Endothelial cell of umbilical vein (primary cell): Measurements from ENCODE around the gene ELMO1. TPM values are rescaled to one million over a fixed set of nuclear protein-coding genes. Genes with fewer than 3 reads are reported as not detected.

ENCODE experiments used
- BruUV-seq: library from RNA; stranded (reverse); fragments of 400-500 nt; replicated peaks from 2 replicates; lab custom pipeline; 2021; lab: Mats Ljungman, UMichigan
- CTCF ChIA-PET: fragments of 300-600, 350-600 bp; sonication (Branson Sonifier 250); formaldehyde crosslinking; loops from one replicate; lab custom pipeline; 2021; ENCODE audit warnings: antibody characterized with exemption, inconsistent platforms; lab: Charles Lee
- POLR2A ChIA-PET: fragments of 300-600, 350-600 bp; sonication (Branson Sonifier 250); formaldehyde crosslinking; loops from one replicate; lab custom pipeline; 2021; ENCODE audit warnings: antibody characterized with exemption, inconsistent platforms; lab: Charles Lee
- DNase-seq: peaks from one replicate; pipeline ENCODE4 v3.0.0-alpha.2; 2011; ENCODE audit warnings: low read depth, low spot score
- FAIRE-seq: peaks from 2 replicates; lab custom pipeline; 2011; peaks lifted over from hg19 to GRCh38; lab: Jason Lieb, UNC
- H2AFZ ChIP-seq: 2 replicates; pipeline ENCODE4 v1.6.0; 2012; ENCODE audit warnings: low read depth, low read length, control low read depth, inconsistent platforms
- H3K27ac ChIP-seq: 2 replicates; pipeline ENCODE4 v1.5.1; 2011; ENCODE audit warnings: low read depth, mild to moderate bottlenecking, control low read depth, low read length, moderate library complexity; ENCODE audit not compliant: insufficient read depth
- H3K27me3 ChIP-seq, 2 experiments: 2 replicates each; pipeline versions ENCODE4 v1.6.0 to v1.6.1; 2011; ENCODE audit warnings: low read length in 2 of 2, mixed read lengths in 1 of 2; ENCODE audit not compliant: control insufficient read depth in 2 of 2, insufficient read depth in 2 of 2
- H3K36me3 ChIP-seq, 2 experiments: 2 replicates in 1 of 2; 3 replicates in 1 of 2; pipeline ENCODE4 v1.5.1; 2011; ENCODE audit warnings: low read length in 2 of 2, mild to moderate bottlenecking in 1 of 2, moderate library complexity in 1 of 2; ENCODE audit not compliant: control insufficient read depth in 2 of 2, insufficient read depth in 2 of 2; ENCODE audit errors: extremely low read depth in 1 of 2
- H3K4me1 ChIP-seq: 3 replicates; pipeline ENCODE4 v1.5.1; 2011; ENCODE audit warnings: mild to moderate bottlenecking, low read length; ENCODE audit not compliant: control insufficient read depth, insufficient read depth; ENCODE audit errors: extremely low read depth
- H3K4me2 ChIP-seq: 2 replicates; pipeline ENCODE4 v1.6.1; 2011; ENCODE audit warnings: low read length, control low read depth, mixed read lengths; ENCODE audit not compliant: insufficient read depth
- H3K4me3 ChIP-seq, 3 experiments: fragments of 200-600 bp in 1 of 3; sonication (generic), shearing (Covaris generic) in 1 of 3; replicated peaks in 1 of 3; 2 replicates each; pipeline ENCODE4 v1.5.1; 2011 to 2016; ENCODE audit warnings: control low read depth in 3 of 3, low read length in 3 of 3, mild to moderate bottlenecking in 2 of 3, inconsistent platforms in 1 of 3, low read depth in 1 of 3, moderate library complexity in 1 of 3; ENCODE audit not compliant: insufficient read depth in 1 of 3
- H3K79me2 ChIP-seq: 2 replicates; pipeline ENCODE4 v1.6.0; 2012; ENCODE audit warnings: low read length, inconsistent platforms; ENCODE audit not compliant: control insufficient read depth, insufficient read depth
- H3K9ac ChIP-seq: replicated peaks from 2 replicates; pipeline ENCODE3; 2011; ENCODE audit warnings: low read length, control low read depth; ENCODE audit not compliant: insufficient read depth; ENCODE audit errors: extremely low read depth
- H3K9me1 ChIP-seq: replicated peaks from 3 replicates; pipeline ENCODE4 v1.6.0; 2011; ENCODE audit warnings: mild to moderate bottlenecking, low read length; ENCODE audit not compliant: control insufficient read depth, insufficient read depth; ENCODE audit errors: extremely low read depth
- H3K9me3 ChIP-seq: replicated peaks from 2 replicates; pipeline ENCODE4 v1.5.1; 2012; ENCODE audit warnings: low read length, inconsistent platforms; ENCODE audit not compliant: control insufficient read depth, insufficient read depth
- H4K20me1 ChIP-seq: replicated peaks from 2 replicates; pipeline ENCODE3; 2011; ENCODE audit warnings: mild to moderate bottlenecking, low read length; ENCODE audit not compliant: control insufficient read depth, insufficient read depth; ENCODE audit errors: extremely low read depth
- EZH2 ChIP-seq: IDR thresholded peaks from 2 replicates; pipeline ENCODE4 v1.6.1; 2012; ENCODE audit warnings: borderline replicate concordance, low read depth, mild to moderate bottlenecking, moderate library complexity, low read length, inconsistent platforms; ENCODE audit not compliant: severe bottlenecking
- FOS ChIP-seq: IDR thresholded peaks from 2 replicates; pipeline ENCODE4 v1.6.1; 2011; ENCODE audit warnings: mild to moderate bottlenecking, low read length, moderate library complexity, borderline replicate concordance; ENCODE audit not compliant: insufficient read depth
- GATA2 ChIP-seq: IDR thresholded peaks from 2 replicates; pipeline ENCODE4 v1.7.0; 2011; ENCODE audit warnings: low read depth, mild to moderate bottlenecking, moderate library complexity, mixed read lengths, low read length; ENCODE audit not compliant: insufficient read length, insufficient read depth
- JUN ChIP-seq: IDR thresholded peaks from 2 replicates; pipeline ENCODE4 v1.6.1; 2011; ENCODE audit warnings: borderline replicate concordance, low read depth; ENCODE audit not compliant: insufficient read length, insufficient read depth
- MYC ChIP-seq: IDR thresholded peaks from one replicate; pipeline ENCODE4 v1.6.1; 2011; ENCODE audit warnings: mild to moderate bottlenecking, low read depth, low read length
- POLR2A ChIP-seq: IDR thresholded peaks from 2 replicates; pipeline ENCODE4 v1.6.1; 2012; ENCODE audit warnings: low read depth, mild to moderate bottlenecking, control low read depth, low read length
- POLR2AphosphoS5 ChIP-seq: IDR thresholded peaks from 2 replicates; pipeline ENCODE4 v1.6.1; 2012; ENCODE audit warnings: low read depth, mild to moderate bottlenecking, control low read depth, low read length, moderate library complexity; ENCODE audit not compliant: insufficient read depth
- dilution Hi-C: fragments of 300-500 bp; cut with MboI; formaldehyde crosslinking; loops from one replicate; pipeline ENCODE4 v1.15.0; 2019; ENCODE audit warnings: low sequenced_read_pairs; ENCODE audit not compliant: extremely low pct_ligation_motif_present
- intact Hi-C: fragments of 100-400 bp; cut with micrococcal nuclease; formaldehyde crosslinking; loops from one replicate; pipeline ENCODE4 v1.10.0; 2022
- polyA plus RNA-seq, 4 experiments: library from polyadenylated mRNA; depleted of rRNA in 3 of 4; stranded (reverse) in 3 of 4; unstranded in 1 of 4; fragments of >200 nt; gene quantifications; 2 replicates each; pipeline versions ENCODE4 v1.2.1 to v1.2.3, GENCODE V29; 2011 to 2012; ENCODE audit warnings: missing spikeins in 1 of 4
- total RNA-seq: library from RNA; stranded (reverse); gene quantifications from 2 replicates; pipeline ENCODE4 v1.2.3, GENCODE V29; 2021
- TF ChIP-seq, protein P1 (sequence below): IDR thresholded peaks from 2 replicates; pipeline ENCODE4 v1.6.1; 2011; ENCODE audit not compliant: insufficient read depth, insufficient read length
- TF ChIP-seq, protein P2 (sequence below), 2 donors: IDR thresholded peaks; 1 replicate in 1 of 2; 2 replicates in 1 of 2; pipeline ENCODE4 v1.5.1; 2011; ENCODE audit warnings: low read length in 2 of 2, mild to moderate bottlenecking in 2 of 2, moderate library complexity in 2 of 2, control low read depth in 1 of 2, inconsistent platforms in 1 of 2, low read depth in 1 of 2; ENCODE audit not compliant: insufficient read depth in 1 of 2; ENCODE audit errors: extremely low read depth in 1 of 2

The ELMO1 gene
- total and polyA plus RNA-seq, 2 donors (not counting 3 experiments of a cell fraction or from before 2014, with no cell fraction given), result 17.0 to 30.6 TPM

DNA sequence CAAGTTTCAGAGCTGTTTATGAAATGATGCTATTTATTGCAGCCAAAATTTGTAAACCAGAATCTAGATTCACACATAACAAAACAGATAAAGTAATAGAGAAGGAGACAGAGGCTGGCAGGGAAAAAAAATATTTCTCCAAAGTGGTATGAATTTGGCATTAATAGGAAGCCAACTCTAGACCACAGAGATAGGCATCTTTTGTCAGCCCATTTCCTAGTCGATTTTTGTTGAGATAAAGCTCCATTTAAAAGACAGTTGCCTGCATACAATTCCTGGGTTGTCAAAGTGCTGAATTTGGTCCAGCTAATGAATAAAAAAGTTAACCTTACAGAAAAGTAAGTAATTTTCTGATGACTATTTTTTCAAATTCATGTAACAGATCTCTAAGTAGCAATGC, 219.3 kb downstream of the ELMO1 start:
- no peaks in the 10 kb centered on the region for H3K36me3 ChIP-seq
- ChIA-PET POLR2A (no interaction called here), CTCF (interaction anchor here (0.8 to 1.5 kb wide), 6 partner anchors 9 to 742 kb away, joined by 3 to 7 read pairs (median 3); no protein-coding TSS in a partner anchor)
- FAIRE-seq, result no peak
- H2AFZ ChIP-seq, result no peak overlapping the region
- intact Hi-C loops, result no loop called here
- TF ChIP-seq MYC, result no peak
- TF ChIP-seq POLR2A, result no peak
- no peak for TF ChIP-seq GATA2
- TF ChIP-seq POLR2AphosphoS5, result no peak
- H3K9ac ChIP-seq, result no peak overlapping the region
- no peak overlapping the region for H3K27ac ChIP-seq
- no peaks in the 10 kb centered on the region for H3K4me1 ChIP-seq
- no peaks in the 10 kb centered on the region for H4K20me1 ChIP-seq
- no peaks in the 10 kb centered on the region for H3K27me3 ChIP-seq
- dilution Hi-C loops, result no loop called here
- no TSS peak for BruUV-seq
- no peak overlapping the region for H3K4me2 ChIP-seq
- no peak for DNase-seq
- no peaks in the 10 kb centered on the region for H3K9me1 ChIP-seq
- H3K4me3 ChIP-seq, result no peak overlapping the region
- H3K79me2 ChIP-seq, result no peaks in the 10 kb centered on the region
- no peaks in the 10 kb centered on the region for H3K9me3 ChIP-seq

DNA sequence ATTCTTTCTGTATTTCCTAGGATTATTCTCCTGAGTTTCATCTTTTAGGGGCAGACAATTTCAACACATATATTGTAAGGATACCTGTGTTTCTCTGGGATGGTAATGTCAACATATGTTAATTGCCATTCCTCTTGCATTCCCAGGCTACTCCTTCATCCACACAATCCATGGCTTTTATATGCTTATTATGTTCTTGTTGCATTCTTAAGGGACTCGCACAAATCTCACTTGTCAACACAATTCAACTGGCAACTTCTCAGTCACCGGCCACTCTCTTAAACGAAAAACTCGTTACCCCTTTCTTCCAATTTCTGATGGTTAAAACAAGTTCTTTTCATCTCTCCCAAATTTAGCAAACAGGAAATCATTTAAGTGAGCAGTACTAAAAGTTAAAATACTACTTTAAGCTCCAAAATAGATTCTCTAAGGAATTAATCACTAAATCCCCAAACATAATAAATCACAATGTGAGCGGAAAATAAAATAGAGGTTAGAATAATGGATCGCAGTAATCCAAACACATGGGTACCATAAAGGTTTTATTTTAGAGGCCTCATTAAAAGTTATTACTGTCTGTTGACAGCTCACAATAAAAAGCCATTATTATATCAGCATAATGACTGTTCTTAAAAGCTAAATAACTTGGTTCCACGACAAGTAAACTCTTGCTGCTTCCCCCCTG, 223.2 kb downstream of the ELMO1 start:
- DNase-seq (no peak), FAIRE-seq (no peak)
- no TSS peak for BruUV-seq
- H3K4me1 ChIP-seq, result no peaks in the 10 kb centered on the region
- no peak overlapping the region for H3K4me3 ChIP-seq
- no peaks in the 10 kb centered on the region for H3K9me3 ChIP-seq
- H4K20me1 ChIP-seq, result no peaks in the 10 kb centered on the region
- no peaks in the 10 kb centered on the region for H3K9me1 ChIP-seq
- no peaks in the 10 kb centered on the region for H3K27me3 ChIP-seq
- no peak overlapping the region for H3K4me2 ChIP-seq
- ChIA-PET CTCF (interaction anchor here (1.0 to 1.9 kb wide), 4 partner anchors 8 to 27 kb away, joined by 3 to 6 read pairs (median 4); no protein-coding TSS in a partner anchor), POLR2A (no interaction called here)
- no peak overlapping the region for H3K27ac ChIP-seq
- H3K79me2 ChIP-seq, result no peaks in the 10 kb centered on the region
- peaks cover 0 to 6% of the 10 kb centered on the region in 2 experiments for H3K36me3 ChIP-seq
- H2AFZ ChIP-seq, result no peak overlapping the region
- no peak for TF ChIP-seq GATA2
- TF ChIP-seq EZH2, result no peak
- no peak for TF ChIP-seq MYC
- no peak for TF ChIP-seq POLR2A
- TF ChIP-seq JUN, result no peak
- no peak for TF ChIP-seq FOS
- TF ChIP-seq, protein P1, sequence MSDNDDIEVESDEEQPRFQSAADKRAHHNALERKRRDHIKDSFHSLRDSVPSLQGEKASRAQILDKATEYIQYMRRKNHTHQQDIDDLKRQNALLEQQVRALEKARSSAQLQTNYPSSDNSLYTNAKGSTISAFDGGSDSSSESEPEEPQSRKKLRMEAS, result no peak
- TF ChIP-seq, protein P2, sequence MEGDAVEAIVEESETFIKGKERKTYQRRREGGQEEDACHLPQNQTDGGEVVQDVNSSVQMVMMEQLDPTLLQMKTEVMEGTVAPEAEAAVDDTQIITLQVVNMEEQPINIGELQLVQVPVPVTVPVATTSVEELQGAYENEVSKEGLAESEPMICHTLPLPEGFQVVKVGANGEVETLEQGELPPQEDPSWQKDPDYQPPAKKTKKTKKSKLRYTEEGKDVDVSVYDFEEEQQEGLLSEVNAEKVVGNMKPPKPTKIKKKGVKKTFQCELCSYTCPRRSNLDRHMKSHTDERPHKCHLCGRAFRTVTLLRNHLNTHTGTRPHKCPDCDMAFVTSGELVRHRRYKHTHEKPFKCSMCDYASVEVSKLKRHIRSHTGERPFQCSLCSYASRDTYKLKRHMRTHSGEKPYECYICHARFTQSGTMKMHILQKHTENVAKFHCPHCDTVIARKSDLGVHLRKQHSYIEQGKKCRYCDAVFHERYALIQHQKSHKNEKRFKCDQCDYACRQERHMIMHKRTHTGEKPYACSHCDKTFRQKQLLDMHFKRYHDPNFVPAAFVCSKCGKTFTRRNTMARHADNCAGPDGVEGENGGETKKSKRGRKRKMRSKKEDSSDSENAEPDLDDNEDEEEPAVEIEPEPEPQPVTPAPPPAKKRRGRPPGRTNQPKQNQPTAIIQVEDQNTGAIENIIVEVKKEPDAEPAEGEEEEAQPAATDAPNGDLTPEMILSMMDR (IDR thresholded peaks at IDR 0.05; ENCODE audit: extremely low read depth in 1 of 2, insufficient read depth in 1 of 2, low read depth in 1 of 2, low read length in 2 of 2), result no peak
- no peak for TF ChIP-seq POLR2AphosphoS5
- H3K9ac ChIP-seq, result no peak overlapping the region
- dilution Hi-C loops (no loop called here), intact Hi-C loops (no loop called here)
